ENCODE data around the gene DPH1.

- no peak for TF ChIP-seq CTCF (IDR thresholded peaks at IDR 0.05)
- TF ChIP-seq POLR2A (IDR thresholded peaks at IDR 0.05), result no peak
- TF ChIP-seq POLR2AphosphoS5 (IDR thresholded peaks at IDR 0.05), result no peak
These were observed 32.7 kb downstream of the DPH1 start for GRCh38 chr17:2062571-2063183.

All from gastroesophageal sphincter (tissue), 3 donors.